Astrocyte (in vitro differentiated cells and primary cell): ENCODE results near the gene CPEB3.

Experiments
- EZH2 ChIP-seq: IDR thresholded peaks from 2 replicates; pipeline ENCODE4 v1.6.1; 2012; ENCODE audit warnings: mild to moderate bottlenecking, low read length, inconsistent platforms; ENCODE audit not compliant: insufficient read depth
- TF ChIP-seq, protein P1 (sequence below): IDR thresholded peaks from 2 replicates; pipeline ENCODE4 v1.5.1; 2011; ENCODE audit warnings: low read depth, mild to moderate bottlenecking, inconsistent platforms, low read length, moderate library complexity; ENCODE audit not compliant: insufficient read depth

DNA sequence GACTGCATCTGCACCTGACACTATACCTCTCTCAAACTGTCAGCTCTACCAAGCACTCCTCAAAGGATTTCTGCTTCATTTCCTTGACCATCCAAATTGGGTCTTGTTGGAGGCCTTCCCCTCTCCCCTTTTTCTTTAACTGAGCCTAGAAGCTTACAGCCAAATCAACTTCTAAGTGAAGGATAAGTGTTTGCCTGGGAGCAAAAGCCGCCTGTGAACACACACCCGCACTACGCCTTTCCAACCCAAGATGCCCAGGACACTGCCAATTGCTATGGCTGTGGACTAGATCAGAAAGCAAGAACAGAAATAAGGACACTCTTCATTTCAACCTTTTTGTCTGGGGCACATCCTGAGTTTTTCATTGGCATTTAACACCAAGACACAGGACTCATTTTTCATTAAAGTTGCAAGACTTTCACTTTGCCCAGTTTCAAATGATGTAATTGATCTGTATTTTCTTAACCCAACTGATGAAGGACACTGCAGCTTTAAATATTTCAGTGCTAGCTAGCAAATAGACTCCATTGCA lies 52.8 kb downstream of the CPEB3 start:
- TF ChIP-seq, protein P1, sequence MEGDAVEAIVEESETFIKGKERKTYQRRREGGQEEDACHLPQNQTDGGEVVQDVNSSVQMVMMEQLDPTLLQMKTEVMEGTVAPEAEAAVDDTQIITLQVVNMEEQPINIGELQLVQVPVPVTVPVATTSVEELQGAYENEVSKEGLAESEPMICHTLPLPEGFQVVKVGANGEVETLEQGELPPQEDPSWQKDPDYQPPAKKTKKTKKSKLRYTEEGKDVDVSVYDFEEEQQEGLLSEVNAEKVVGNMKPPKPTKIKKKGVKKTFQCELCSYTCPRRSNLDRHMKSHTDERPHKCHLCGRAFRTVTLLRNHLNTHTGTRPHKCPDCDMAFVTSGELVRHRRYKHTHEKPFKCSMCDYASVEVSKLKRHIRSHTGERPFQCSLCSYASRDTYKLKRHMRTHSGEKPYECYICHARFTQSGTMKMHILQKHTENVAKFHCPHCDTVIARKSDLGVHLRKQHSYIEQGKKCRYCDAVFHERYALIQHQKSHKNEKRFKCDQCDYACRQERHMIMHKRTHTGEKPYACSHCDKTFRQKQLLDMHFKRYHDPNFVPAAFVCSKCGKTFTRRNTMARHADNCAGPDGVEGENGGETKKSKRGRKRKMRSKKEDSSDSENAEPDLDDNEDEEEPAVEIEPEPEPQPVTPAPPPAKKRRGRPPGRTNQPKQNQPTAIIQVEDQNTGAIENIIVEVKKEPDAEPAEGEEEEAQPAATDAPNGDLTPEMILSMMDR = no peak
- no peak for TF ChIP-seq EZH2
